ENCODE data around the gene MAP3K3.
A peak's percentile ranks its signal among the peaks of the same experiment; 100 is the strongest.

The MAP3K3 gene

GRCh38 chr17:63596856-63597586, 25.2 kb upstream of the MAP3K3 start:
- no peaks in the 10 kb centered on the region for H3K9me3 ChIP-seq (ENCODE audit: control insufficient read depth, low read length)
- no peak overlapping the region for H3K27ac ChIP-seq (ENCODE audit: insufficient read depth, low read depth, low read length, poor library complexity, severe bottlenecking)
- 86 to 90% methylated on average over 6 of the region's 6 CpGs for WGBS, 2 experiments
- no peak overlapping the region for H3K4me3 ChIP-seq (ENCODE audit: insufficient read depth, low read depth, low read length)
- H3K4me1 ChIP-seq (ENCODE audit: control insufficient read depth, insufficient read depth, low read length), result peaks cover 4% of the 10 kb centered on the region
- H3K36me3 ChIP-seq (ENCODE audit: control insufficient read depth, insufficient read depth, low read length), result no peaks in the 10 kb centered on the region
- no peaks in the 10 kb centered on the region for H3K27me3 ChIP-seq (ENCODE audit: control insufficient read depth, insufficient read depth, low read length, poor library complexity, severe bottlenecking)

DNA sequence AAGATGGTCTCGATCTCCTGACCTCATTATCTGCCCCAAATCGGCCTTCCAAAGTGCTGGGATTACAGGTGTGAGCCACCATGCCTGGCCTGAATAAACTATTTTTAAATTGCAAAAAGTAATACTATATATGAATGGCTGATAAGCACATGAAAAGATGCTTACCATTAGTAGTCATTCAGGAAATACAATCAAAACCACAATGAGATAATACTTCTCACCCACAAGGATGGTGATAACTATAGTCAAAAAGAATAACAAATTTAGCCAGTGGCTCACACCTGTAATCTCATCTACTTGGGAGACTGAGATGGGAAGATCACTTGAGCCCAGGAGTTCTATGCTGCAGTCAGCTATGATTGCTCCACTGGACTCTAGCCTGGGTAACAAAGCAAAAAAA, 23.9 kb upstream of the MAP3K3 start:
- Histone ChIP-seq H3K36me3 (ENCODE audit: control insufficient read depth, insufficient read depth, low read length) (no peaks in the 10 kb centered on the region), H3K27ac (ENCODE audit: insufficient read depth, low read depth, low read length, poor library complexity, severe bottlenecking) (no peak overlapping the region), H3K27me3 (ENCODE audit: control insufficient read depth, insufficient read depth, low read length, poor library complexity, severe bottlenecking) (no peaks in the 10 kb centered on the region), H3K4me1 (ENCODE audit: control insufficient read depth, insufficient read depth, low read length) (peaks cover 4% of the 10 kb centered on the region), H3K4me3 (ENCODE audit: insufficient read depth, low read depth, low read length) (no peak overlapping the region), H3K9me3 (ENCODE audit: control insufficient read depth, low read length) (no peaks in the 10 kb centered on the region)
- WGBS, 2 experiments, result 90 to 95% methylated on average over 2 of the region's 2 CpGs

DNA sequence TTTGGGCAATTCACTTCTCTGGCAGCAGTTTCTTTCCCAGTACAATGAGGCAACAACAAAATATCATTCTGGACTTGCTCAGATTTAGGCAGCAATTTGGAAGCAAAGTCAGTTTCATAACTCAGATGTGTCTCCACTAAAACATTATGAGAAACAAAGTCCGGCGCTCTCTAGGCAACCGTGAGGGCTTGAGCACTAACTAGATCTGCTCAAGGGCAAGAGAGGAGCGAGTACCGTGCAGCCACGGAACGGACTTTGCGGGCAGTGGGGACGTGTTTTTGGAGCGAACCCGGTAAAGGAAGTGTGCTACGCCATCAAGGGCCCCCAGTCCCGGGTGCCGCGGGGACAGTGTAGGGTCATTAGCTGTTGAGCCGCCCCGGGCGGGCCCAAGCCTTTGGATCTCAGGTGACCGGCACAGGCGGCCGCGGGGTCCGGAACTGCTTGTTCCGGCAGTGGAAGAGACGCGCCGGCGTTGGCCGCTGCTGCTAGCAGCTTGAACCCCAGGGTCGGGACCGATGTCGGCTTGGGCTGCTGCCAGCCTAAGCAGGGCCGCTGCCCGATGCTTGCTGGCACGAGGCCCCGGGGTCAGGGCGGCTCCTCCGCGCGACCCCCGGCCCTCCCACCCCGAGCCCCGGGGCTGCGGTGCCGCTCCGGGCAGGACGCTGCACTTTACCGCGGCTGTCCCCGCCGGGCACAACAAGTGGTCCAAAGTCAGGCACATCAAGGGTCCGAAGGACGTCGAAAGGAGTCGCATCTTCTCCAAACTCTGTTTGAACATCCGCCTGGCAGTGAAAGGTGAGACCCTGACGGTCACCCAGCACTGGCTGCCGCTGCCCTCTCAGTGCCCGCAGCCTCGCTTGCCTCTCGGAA, 21.4 kb upstream of the MAP3K3 start, which contains the start of gene TACO1:
Gene TACO1 (plus strand): TSS at position 327 of the 870 bp plus-strand sequence. CDS start 189 bp downstream, at position 516.
- Histone ChIP-seq H3K36me3 (ENCODE audit: control insufficient read depth, insufficient read depth, low read length) (no peaks in the 10 kb centered on the region), H3K27me3 (ENCODE audit: control insufficient read depth, insufficient read depth, low read length, poor library complexity, severe bottlenecking) (no peaks in the 10 kb centered on the region), H3K9me3 (ENCODE audit: control insufficient read depth, low read length) (no peaks in the 10 kb centered on the region), H3K4me3 (ENCODE audit: insufficient read depth, low read depth, low read length) (peak within 1 kb of the TSS; percentile 92), H3K4me1 (ENCODE audit: control insufficient read depth, insufficient read depth, low read length) (peaks cover 4% of the 10 kb centered on the region), H3K27ac (ENCODE audit: insufficient read depth, low read depth, low read length, poor library complexity, severe bottlenecking) (no peak within 1 kb of the TSS)
- 2 to 3% methylated on average over 61 of the region's 61 CpGs for WGBS, 2 experiments

DNA sequence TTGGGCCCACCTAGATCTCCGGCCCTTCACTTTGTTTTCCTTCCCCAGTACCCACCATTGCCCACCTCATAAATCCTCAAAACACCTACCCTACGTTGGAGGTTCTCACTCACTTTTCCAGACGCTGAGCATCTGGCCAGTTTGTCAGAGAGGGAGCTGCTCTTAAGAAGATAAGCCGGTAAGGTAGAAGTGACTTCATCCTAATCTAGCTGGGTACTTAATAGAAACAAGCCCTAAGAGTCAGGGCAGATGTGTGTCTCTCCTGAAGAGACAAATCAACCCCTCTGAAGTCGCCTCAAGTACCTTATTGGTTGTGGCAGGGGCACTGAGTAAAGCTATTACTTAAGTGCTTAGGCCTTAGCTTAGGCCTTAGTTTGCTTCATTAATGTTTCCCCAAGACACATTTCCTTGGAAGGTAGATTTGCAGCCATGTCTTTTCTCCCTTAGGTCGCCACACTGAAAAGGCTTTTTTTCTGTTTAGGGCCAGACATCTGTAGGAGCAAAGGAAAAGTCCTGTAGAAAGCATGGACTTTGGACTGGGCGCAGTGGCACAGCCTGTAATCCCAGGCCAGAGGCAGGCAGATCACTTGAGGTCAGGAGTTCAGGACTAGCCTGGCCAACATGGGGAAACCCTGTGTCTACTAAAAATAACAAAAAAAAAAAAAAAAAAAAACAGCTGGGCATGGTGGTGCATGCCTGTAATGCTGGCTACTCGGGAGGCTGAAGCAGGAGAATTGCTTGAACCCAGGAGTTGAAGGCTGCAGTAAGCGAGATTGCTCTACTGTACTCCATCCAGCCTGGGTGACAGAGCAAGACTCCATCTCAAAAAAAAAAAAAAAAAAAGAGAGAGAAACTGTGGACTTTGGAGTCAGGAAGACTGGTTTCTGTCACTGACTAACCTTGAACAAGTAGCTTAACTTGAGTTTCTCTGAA, 20.5 kb upstream of the MAP3K3 start:
- H3K36me3 ChIP-seq (ENCODE audit: control insufficient read depth, insufficient read depth, low read length), result peaks cover 7% of the 10 kb centered on the region
- H3K4me3 ChIP-seq (ENCODE audit: insufficient read depth, low read depth, low read length), result peak overlapping the region; percentile 92
- no peaks in the 10 kb centered on the region for H3K27me3 ChIP-seq (ENCODE audit: control insufficient read depth, insufficient read depth, low read length, poor library complexity, severe bottlenecking)
- WGBS, 2 experiments, result 60 to 62% methylated on average over 9 of the region's 9 CpGs
- H3K4me1 ChIP-seq (ENCODE audit: control insufficient read depth, insufficient read depth, low read length), result peaks cover 4% of the 10 kb centered on the region
- H3K27ac ChIP-seq (ENCODE audit: insufficient read depth, low read depth, low read length, poor library complexity, severe bottlenecking), result no peak overlapping the region
- no peaks in the 10 kb centered on the region for H3K9me3 ChIP-seq (ENCODE audit: control insufficient read depth, low read length)

DNA sequence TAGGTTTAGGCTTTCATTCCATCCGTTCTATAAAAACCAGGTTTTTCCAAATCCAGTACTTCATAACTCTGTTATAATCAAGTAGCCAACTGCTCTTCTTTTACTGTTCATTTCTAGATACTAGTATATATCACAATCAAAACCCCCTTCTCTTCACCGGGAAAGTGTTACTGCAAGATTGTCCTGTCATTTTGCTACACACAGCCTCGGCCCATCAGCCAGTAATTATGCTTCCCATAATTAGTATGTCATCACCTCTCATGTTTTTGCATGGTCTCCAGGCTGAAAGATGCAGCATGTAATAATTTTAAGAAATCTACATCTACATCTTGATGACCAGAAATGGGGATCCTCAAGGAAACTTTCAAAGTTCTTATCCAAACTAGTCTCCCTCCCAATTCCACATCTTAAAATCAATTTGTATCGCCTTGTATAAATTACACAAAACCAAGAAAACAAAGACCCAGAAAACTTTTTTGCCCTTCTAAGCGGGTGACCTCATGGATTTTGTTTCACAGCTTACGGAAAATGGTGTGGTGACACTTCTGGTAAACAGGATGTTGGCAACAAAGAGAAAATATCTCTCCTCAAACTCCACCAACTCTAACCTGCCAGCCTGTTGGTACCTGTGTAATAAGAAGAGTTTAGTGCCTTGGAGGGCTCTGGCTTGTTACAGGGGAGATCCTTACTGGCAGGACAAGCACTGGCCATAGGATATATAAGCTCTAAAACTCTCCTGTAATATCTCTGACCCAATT, 12.2 kb upstream of the MAP3K3 start:
- Histone ChIP-seq H3K36me3 (ENCODE audit: control insufficient read depth, insufficient read depth, low read length) (peaks cover 23% of the 10 kb centered on the region), H3K27ac (ENCODE audit: insufficient read depth, low read depth, low read length, poor library complexity, severe bottlenecking) (no peak overlapping the region), H3K4me3 (ENCODE audit: insufficient read depth, low read depth, low read length) (no peak overlapping the region), H3K4me1 (ENCODE audit: control insufficient read depth, insufficient read depth, low read length) (no peaks in the 10 kb centered on the region), H3K9me3 (ENCODE audit: control insufficient read depth, low read length) (no peaks in the 10 kb centered on the region), H3K27me3 (ENCODE audit: control insufficient read depth, insufficient read depth, low read length, poor library complexity, severe bottlenecking) (no peaks in the 10 kb centered on the region)
- WGBS, 2 experiments, result 94 to 95% methylated on average over 6 of the region's 6 CpGs

DNA sequence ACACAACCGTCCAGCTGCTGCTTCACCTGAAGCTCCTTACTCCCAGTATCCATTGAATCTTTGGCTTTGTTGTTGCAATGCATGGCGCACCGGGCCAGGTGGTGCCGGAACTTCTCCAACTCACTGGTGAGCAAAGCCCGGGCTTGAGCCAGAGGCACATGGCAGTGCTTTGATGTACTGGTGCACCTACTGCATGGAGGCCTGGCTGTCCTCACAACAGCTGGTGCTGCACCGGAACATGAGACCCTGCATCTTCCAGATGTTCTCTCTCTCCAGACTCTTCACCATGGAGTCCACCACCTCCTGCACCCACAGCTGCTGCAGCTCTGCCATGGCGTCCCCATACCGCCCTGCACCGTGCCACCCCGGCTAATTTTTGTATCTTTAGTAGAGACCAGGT, 11.4 kb upstream of the MAP3K3 start:
- Histone ChIP-seq H3K9me3 (ENCODE audit: control insufficient read depth, low read length) (no peaks in the 10 kb centered on the region), H3K27me3 (ENCODE audit: control insufficient read depth, insufficient read depth, low read length, poor library complexity, severe bottlenecking) (no peaks in the 10 kb centered on the region), H3K36me3 (ENCODE audit: control insufficient read depth, insufficient read depth, low read length) (peaks cover 23% of the 10 kb centered on the region), H3K27ac (ENCODE audit: insufficient read depth, low read depth, low read length, poor library complexity, severe bottlenecking) (no peak overlapping the region), H3K4me3 (ENCODE audit: insufficient read depth, low read depth, low read length) (no peak overlapping the region), H3K4me1 (ENCODE audit: control insufficient read depth, insufficient read depth, low read length) (no peaks in the 10 kb centered on the region)
- 95 to 96% methylated on average over 10 of the region's 10 CpGs for WGBS, 2 experiments

DNA sequence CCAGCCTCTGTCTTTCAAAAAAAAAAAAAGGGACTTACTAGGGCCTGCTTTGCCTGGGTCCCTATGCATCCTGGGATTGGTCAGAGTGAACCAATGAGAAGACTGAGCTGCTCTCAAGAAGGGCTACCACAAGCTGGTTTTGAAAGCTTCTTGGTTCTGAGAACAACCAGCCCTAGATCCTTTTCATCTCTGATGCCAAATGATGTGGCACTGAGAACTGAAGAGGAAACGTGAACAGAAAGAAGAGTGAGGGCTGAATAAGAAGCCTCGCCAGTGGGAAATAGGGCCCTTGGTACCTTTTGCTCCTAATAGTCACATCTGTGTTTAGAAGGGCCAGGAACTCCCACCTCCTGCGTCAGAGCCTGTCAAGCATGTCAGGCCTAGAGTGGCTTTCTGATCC, 10.9 kb upstream of the MAP3K3 start:
- WGBS, 2 experiments, result 93 to 96% methylated on average over 3 of the region's 3 CpGs
- H3K27me3 ChIP-seq (ENCODE audit: control insufficient read depth, insufficient read depth, low read length, poor library complexity, severe bottlenecking), result no peaks in the 10 kb centered on the region
- no peaks in the 10 kb centered on the region for H3K9me3 ChIP-seq (ENCODE audit: control insufficient read depth, low read length)
- H3K4me3 ChIP-seq (ENCODE audit: insufficient read depth, low read depth, low read length), result no peak overlapping the region
- H3K27ac ChIP-seq (ENCODE audit: insufficient read depth, low read depth, low read length, poor library complexity, severe bottlenecking), result no peak overlapping the region
- H3K36me3 ChIP-seq (ENCODE audit: control insufficient read depth, insufficient read depth, low read length), result peaks cover 18% of the 10 kb centered on the region
- H3K4me1 ChIP-seq (ENCODE audit: control insufficient read depth, insufficient read depth, low read length), result no peaks in the 10 kb centered on the region

DNA sequence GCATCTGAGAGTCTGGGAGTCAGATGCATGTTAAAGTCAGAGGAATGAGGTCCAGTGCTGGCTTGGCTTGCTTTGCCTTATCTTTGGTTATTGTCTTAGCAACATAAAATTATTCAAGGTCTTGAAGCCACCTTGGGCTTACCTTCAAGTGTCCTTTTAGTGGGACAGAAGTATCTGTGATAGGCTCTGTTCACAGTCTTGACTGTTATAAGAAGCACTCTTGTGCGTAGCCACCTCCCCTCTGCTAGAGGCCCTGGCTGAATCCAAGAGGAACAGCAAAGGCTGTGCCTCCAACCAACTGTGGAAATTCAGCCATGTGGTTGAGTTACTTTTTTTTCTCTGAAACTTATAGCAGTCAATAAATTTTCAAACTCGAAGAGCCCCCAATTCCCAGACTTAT, 8.6 kb upstream of the MAP3K3 start:
- Histone ChIP-seq H3K36me3 (ENCODE audit: control insufficient read depth, insufficient read depth, low read length) (no peaks in the 10 kb centered on the region), H3K27ac (ENCODE audit: insufficient read depth, low read depth, low read length, poor library complexity, severe bottlenecking) (no peak overlapping the region), H3K4me3 (ENCODE audit: insufficient read depth, low read depth, low read length) (no peak overlapping the region), H3K27me3 (ENCODE audit: control insufficient read depth, insufficient read depth, low read length, poor library complexity, severe bottlenecking) (no peaks in the 10 kb centered on the region), H3K4me1 (ENCODE audit: control insufficient read depth, insufficient read depth, low read length) (no peaks in the 10 kb centered on the region), H3K9me3 (ENCODE audit: control insufficient read depth, low read length) (no peaks in the 10 kb centered on the region)
- WGBS, 2 experiments, result 82 to 94% methylated on average over 2 of the region's 2 CpGs

GRCh38 chr17:63621229-63621683, 961 bp upstream of the MAP3K3 start:
- Histone ChIP-seq H3K27me3 (ENCODE audit: control insufficient read depth, insufficient read depth, low read length, poor library complexity, severe bottlenecking) (no peaks in the 10 kb centered on the region), H3K4me3 (ENCODE audit: insufficient read depth, low read depth, low read length) (peak overlapping the region; percentile 52), H3K9me3 (ENCODE audit: control insufficient read depth, low read length) (no peaks in the 10 kb centered on the region), H3K27ac (ENCODE audit: insufficient read depth, low read depth, low read length, poor library complexity, severe bottlenecking) (no peak overlapping the region), H3K4me1 (ENCODE audit: control insufficient read depth, insufficient read depth, low read length) (no peaks in the 10 kb centered on the region), H3K36me3 (ENCODE audit: control insufficient read depth, insufficient read depth, low read length) (no peaks in the 10 kb centered on the region)
- 8 to 14% methylated on average over 7 to 9 of the region's 10 CpGs for WGBS, 2 experiments
